Ramos (cell line): ENCODE measurements around the gene UGT1A4.
"Not testable (repeated sequence)": the region's sequence is repeated elsewhere in the genome, so short reads cannot be mapped to it uniquely, and the experiment has no call there.

ENCODE experiments used
- in situ Hi-C: fragments of 300-500 bp; cut with MboI; formaldehyde crosslinking; loops from one replicate; pipeline ENCODE4 v1.14.3; 2022; ENCODE audit warnings: low sequenced_read_pairs; ENCODE audit not compliant: unreplicated experiment

UGT1A4 gene

GRCh38 chr2:233699424-233700027, 19.0 kb upstream of the UGT1A4 start:
- in situ Hi-C loops: no loop called here

- in situ Hi-C loops: no loop called here
These were observed 18.4 kb upstream of the UGT1A4 start for GRCh38 chr2:233700028-233700635.

- in situ Hi-C loops: not testable (repeated sequence)
These were observed 17.7 kb upstream of the UGT1A4 start for GRCh38 chr2:233700842-233701241.

- in situ Hi-C loops: no loop called here
These were observed 16.3 kb upstream of the UGT1A4 start for GRCh38 chr2:233702238-233702637.

- in situ Hi-C loops: no loop called here
These were observed 12.5 kb upstream of the UGT1A4 start for GRCh38 chr2:233705911-233706506.

GRCh38 chr2:233706720-233707119, 11.8 kb upstream of the UGT1A4 start:
- in situ Hi-C loops: no loop called here

GRCh38 chr2:233707940-233708644, 10.4 kb upstream of the UGT1A4 start:
- in situ Hi-C loops: no loop called here

- in situ Hi-C loops: no loop called here
These were observed 9.6 kb upstream of the UGT1A4 start for GRCh38 chr2:233708942-233709341.

GRCh38 chr2:233711312-233712008, 7.1 kb upstream of the UGT1A4 start:
- in situ Hi-C loops: no loop called here

GRCh38 chr2:233712611-233713261, 5.8 kb upstream of the UGT1A4 start, which contains the start of gene UGT1A5:
Gene UGT1A5 (plus strand): TSS chr2:233712907. CDS start chr2:233712992, 85 bp downstream.
- in situ Hi-C loops: no loop called here

- in situ Hi-C loops: no loop called here
These were observed 5.3 kb upstream of the UGT1A4 start for GRCh38 chr2:233713262-233713615.

- in situ Hi-C loops: no loop called here
These were observed 4.4 kb upstream of the UGT1A4 start for GRCh38 chr2:233714121-233714520.

GRCh38 chr2:233728723-233729301, 10.3 kb downstream of the UGT1A4 start, which contains the start of gene UGT1A3:
Gene UGT1A3 (plus strand): TSS chr2:233729042. CDS start chr2:233729127, 85 bp downstream.
- in situ Hi-C loops: no loop called here

- in situ Hi-C loops: not testable (repeated sequence)
These were observed 18.5 kb downstream of the UGT1A4 start for GRCh38 chr2:233736868-233737653.

GRCh38 chr2:233740870-233741269, 22.3 kb downstream of the UGT1A4 start:
- in situ Hi-C loops: no loop called here

- in situ Hi-C loops: no loop called here
These were observed 25.1 kb downstream of the UGT1A4 start for GRCh38 chr2:233743464-233744259.

GRCh38 chr2:233745073-233745755, 26.7 kb downstream of the UGT1A4 start:
- in situ Hi-C loops: no loop called here

GRCh38 chr2:233745838-233746237, 27.3 kb downstream of the UGT1A4 start:
- in situ Hi-C loops: not testable (repeated sequence)
